Measurements from ENCODE around the gene KCNN3.

Gene KCNN3

DNA sequence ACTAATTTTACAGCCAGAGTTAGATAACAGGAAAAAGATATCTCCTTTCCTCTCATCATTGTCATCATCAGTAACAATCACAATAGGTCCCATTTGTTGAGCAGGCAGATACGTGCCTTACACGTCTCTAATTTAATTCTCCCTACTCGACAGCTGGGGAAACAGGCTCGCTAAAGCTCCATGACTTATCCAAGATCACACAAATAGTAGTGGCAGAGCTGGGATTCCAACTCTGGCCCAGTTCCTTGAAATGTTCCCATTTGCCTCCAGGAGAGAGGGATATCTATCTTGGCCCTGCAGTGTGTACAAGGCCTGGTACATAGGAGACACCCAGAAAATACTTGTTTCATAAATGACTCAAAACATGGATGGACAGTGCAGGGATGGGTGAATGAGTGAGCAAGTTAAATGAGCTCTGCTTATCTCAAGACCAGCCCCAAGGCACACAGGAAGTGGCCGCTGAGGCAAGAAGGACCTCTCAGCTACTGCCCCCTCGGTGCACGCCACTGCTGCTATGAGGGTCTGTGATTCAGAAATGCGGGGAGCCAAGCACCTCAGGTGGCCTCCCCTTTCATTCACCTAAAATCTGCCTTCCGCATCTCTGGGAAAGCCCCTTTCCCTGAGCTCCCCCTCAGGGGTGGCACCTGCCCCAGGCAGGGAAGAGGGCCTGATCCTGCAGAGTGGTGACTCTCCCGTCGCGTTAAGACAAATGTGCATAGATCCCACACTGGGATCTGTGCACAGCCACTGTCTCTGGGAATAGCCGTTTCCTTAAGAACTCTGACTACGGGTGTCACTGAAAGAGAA is 3.6 kb downstream of the KCNN3 start:
- Histone ChIP-seq H3K36me3 (ENCODE audit: insufficient read depth, low read depth, low read length) (no peaks in the 10 kb centered on the region), H3K9ac (ENCODE audit: low read depth, low read length) (no peak overlapping the region), H3K4me1 (ENCODE audit: insufficient read depth, low read length) (peaks cover 28% of the 10 kb centered on the region; the same call in 1 of the 2 replicates), H3K9me3 (ENCODE audit: insufficient read depth, low read depth, low read length) (no peaks in the 10 kb centered on the region), H3K4me3 (ENCODE audit: low read length) (peak overlapping the region; percentile 38; the same call in 1 of the 2 replicates), H3K27ac (ENCODE audit: low read length) (no peak overlapping the region), H3K27me3 (ENCODE audit: insufficient read depth, low read length) (peaks cover 34% of the 10 kb centered on the region)

DNA sequence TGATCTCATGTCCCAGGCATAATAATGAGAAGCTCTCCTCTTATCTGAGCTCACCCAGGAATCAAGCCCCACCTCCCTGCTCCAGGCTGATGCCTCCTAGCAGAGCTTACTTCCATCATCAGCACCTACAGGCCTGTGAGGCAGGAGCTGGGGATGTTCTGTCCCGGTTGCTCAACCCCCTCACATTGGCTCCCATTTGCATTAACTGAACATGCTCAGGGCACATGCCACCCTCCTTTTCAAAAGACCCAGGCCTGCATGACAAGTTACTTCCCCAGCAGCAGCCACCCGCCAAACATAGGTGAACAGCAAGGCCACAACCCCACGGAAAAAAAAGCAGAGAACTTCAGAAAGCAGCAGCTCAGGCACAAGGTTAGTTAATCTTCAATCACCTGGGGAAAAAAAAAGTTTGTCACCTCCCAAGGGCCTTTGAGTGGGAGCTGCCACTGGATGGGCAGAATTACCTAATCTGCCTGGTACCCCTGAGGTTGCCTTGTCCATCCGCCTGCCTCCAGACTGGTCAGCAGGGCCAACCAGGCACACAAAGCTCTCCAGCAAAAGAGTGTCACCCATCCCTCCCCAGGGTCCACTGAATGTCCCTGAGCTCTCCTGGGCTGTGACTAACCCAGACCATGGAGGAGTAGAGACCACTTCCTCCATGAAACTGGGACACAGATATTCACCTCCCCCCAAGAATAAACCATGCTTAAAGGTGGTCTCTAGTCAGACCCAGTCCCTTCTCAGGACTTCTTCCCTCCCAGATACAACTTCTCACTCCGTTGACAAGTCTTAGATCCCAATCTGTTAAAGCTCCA is 4.4 kb downstream of the KCNN3 start:
- Histone ChIP-seq H3K36me3 (ENCODE audit: insufficient read depth, low read depth, low read length) (no peaks in the 10 kb centered on the region), H3K27me3 (ENCODE audit: insufficient read depth, low read length) (peaks cover 34% of the 10 kb centered on the region), H3K9ac (ENCODE audit: low read depth, low read length) (no peak overlapping the region), H3K4me3 (ENCODE audit: low read length) (no peak overlapping the region), H3K27ac (ENCODE audit: low read length) (no peak overlapping the region), H3K9me3 (ENCODE audit: insufficient read depth, low read depth, low read length) (no peaks in the 10 kb centered on the region), H3K4me1 (ENCODE audit: insufficient read depth, low read length) (peaks cover 28% of the 10 kb centered on the region; the same call in 1 of the 2 replicates)

- H3K9me3 ChIP-seq (ENCODE audit: insufficient read depth, low read depth, low read length), result no peaks in the 10 kb centered on the region
- H3K27me3 ChIP-seq (ENCODE audit: insufficient read depth, low read length), result peaks cover 34% of the 10 kb centered on the region
- H3K4me3 ChIP-seq (ENCODE audit: low read length), result no peak overlapping the region
- H3K36me3 ChIP-seq (ENCODE audit: insufficient read depth, low read depth, low read length), result no peaks in the 10 kb centered on the region
- H3K9ac ChIP-seq (ENCODE audit: low read depth, low read length), result no peak overlapping the region
- no peak overlapping the region for H3K27ac ChIP-seq (ENCODE audit: low read length)
- H3K4me1 ChIP-seq (ENCODE audit: insufficient read depth, low read length), result peaks cover 26% of the 10 kb centered on the region; the same call in 1 of the 2 replicates
These were observed 5.7 kb downstream of the KCNN3 start for GRCh38 chr1:154864189-154864975.

DNA sequence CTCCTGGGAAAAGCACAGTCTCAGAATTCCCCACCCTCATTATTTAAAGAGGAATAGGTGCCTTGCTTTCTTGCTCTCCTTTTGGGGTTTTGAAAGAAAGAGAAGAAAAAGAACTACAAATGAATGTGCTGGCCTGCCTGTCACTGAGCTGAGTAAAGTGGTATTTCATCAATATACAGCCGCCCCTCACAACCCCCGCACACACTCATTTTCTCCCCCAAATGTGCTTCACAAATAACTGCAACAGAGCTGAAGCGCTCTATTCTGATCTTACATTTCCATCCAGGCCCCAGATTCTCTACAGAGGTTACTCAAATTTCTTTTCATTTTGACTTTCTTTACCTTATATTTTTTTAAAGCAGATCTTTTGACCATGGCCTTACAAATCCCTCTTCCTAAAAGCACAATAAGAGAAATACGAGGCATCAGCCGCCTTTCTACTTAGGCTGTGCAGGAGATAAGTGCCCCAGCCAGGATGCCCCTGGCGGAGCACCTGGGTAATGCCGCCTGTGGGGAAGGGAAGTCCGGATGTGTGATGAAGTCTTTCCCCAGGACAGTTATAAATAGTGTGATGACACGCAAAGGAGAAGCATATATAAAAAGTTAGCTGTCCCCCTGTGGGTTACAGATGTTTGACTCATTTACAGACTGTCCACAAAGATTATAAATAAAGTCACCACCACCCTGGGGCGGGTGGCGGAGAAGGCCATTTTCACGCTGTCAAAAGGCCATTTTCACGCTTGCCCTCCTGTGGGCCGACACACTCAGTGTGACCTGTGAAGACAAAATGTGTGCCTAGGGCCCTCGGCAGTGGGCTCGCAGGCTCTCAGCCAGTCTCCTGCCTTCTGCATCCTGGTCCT is 6.5 kb downstream of the KCNN3 start:
- Histone ChIP-seq H3K27ac (ENCODE audit: low read length) (no peak overlapping the region), H3K4me3 (ENCODE audit: low read length) (no peak overlapping the region), H3K9me3 (ENCODE audit: insufficient read depth, low read depth, low read length) (no peaks in the 10 kb centered on the region), H3K27me3 (ENCODE audit: insufficient read depth, low read length) (peaks cover 25% of the 10 kb centered on the region), H3K4me1 (ENCODE audit: insufficient read depth, low read length) (peaks cover 25% of the 10 kb centered on the region; the same call in 1 of the 2 replicates), H3K36me3 (ENCODE audit: insufficient read depth, low read depth, low read length) (no peaks in the 10 kb centered on the region), H3K9ac (ENCODE audit: low read depth, low read length) (no peak overlapping the region)

DNA sequence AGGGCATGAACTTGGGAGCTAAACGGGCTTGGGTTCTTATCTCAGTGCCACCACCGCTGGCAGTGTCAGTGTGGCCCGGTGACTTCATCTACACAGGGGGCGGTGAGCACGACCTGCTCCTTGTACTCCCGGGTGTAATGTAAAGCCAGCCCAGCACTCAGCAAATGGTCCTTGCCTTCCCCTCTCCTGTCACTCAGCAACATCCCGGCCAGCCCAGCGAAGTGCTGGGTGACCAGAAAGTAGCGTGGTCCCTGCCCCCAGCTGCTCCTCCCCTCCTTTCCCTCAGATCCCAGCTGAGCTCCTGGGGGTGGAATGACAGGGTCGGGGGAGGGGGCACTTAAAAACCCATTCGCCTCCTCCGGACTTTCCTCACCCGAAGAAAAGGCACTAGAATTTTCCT is 7.2 kb downstream of the KCNN3 start:
- no peaks in the 10 kb centered on the region for H3K36me3 ChIP-seq (ENCODE audit: insufficient read depth, low read depth, low read length)
- no peak overlapping the region for H3K4me3 ChIP-seq (ENCODE audit: low read length)
- no peak overlapping the region for H3K27ac ChIP-seq (ENCODE audit: low read length)
- H3K9ac ChIP-seq (ENCODE audit: low read depth, low read length), result no peak overlapping the region
- H3K9me3 ChIP-seq (ENCODE audit: insufficient read depth, low read depth, low read length), result no peaks in the 10 kb centered on the region
- peaks cover 19% of the 10 kb centered on the region for H3K27me3 ChIP-seq (ENCODE audit: insufficient read depth, low read length)
- peaks cover 19% of the 10 kb centered on the region; the same call in 1 of the 2 replicates for H3K4me1 ChIP-seq (ENCODE audit: insufficient read depth, low read length)

- Histone ChIP-seq H3K27ac (ENCODE audit: low read length) (no peak overlapping the region), H3K4me3 (ENCODE audit: low read length) (no peak overlapping the region), H3K4me1 (ENCODE audit: insufficient read depth, low read length) (peaks cover 15% of the 10 kb centered on the region; the same call in 1 of the 2 replicates), H3K9me3 (ENCODE audit: insufficient read depth, low read depth, low read length) (no peaks in the 10 kb centered on the region), H3K27me3 (ENCODE audit: insufficient read depth, low read length) (peaks cover 7% of the 10 kb centered on the region; the same call in 1 of the 2 replicates), H3K9ac (ENCODE audit: low read depth, low read length) (no peak overlapping the region), H3K36me3 (ENCODE audit: insufficient read depth, low read depth, low read length) (no peaks in the 10 kb centered on the region)
These were observed 8.4 kb downstream of the KCNN3 start for GRCh38 chr1:154861607-154862094.

DNA sequence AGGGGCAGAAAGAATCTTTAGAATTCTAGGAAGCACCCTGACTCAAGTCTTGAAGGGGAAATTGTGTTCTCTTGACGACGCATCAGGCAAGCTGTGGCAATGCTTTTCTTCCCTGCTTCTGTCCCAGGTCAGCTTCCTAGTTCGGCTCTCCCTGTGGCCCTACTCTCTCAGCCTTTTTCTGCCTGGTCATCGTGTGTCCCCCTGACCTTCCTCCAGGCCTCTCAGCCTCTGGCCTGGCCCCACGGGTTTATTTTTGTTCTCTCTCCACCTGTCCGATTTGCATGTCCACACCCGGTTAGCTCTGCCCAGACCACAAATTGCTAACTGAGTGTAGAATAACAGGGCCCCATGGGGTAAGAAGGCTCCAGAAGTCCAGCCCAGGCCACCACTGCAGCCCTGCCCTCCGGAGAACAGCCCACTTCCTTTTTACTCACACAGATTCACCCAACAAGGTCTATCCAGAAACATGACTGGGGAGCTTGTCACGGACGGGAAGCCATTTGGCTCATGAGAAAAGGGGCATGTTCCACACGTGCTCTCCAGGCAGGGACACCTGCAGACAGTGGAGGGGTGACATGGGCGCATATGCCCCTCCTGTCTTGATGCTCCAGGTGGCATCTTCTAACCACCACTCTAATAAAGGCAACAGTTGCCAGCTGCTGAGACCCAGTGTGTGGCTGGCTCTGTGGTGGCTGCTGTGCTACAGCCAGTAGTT is 9.8 kb downstream of the KCNN3 start:
- Histone ChIP-seq H3K4me1 (ENCODE audit: insufficient read depth, low read length) (peaks cover 10% of the 10 kb centered on the region; the same call in 1 of the 2 replicates), H3K27me3 (ENCODE audit: insufficient read depth, low read length) (no peaks in the 10 kb centered on the region; the same call in 1 of the 2 replicates), H3K4me3 (ENCODE audit: low read length) (no peak overlapping the region), H3K36me3 (ENCODE audit: insufficient read depth, low read depth, low read length) (no peaks in the 10 kb centered on the region), H3K27ac (ENCODE audit: low read length) (no peak overlapping the region), H3K9ac (ENCODE audit: low read depth, low read length) (no peak overlapping the region), H3K9me3 (ENCODE audit: insufficient read depth, low read depth, low read length) (no peaks in the 10 kb centered on the region)

GRCh38 chr1:154859786-154860155 is 10.3 kb downstream of the KCNN3 start:
- H3K4me1 ChIP-seq (ENCODE audit: insufficient read depth, low read length), result peaks cover 10% of the 10 kb centered on the region; the same call in 1 of the 2 replicates
- H3K27me3 ChIP-seq (ENCODE audit: insufficient read depth, low read length), result no peaks in the 10 kb centered on the region; the same call in 1 of the 2 replicates
- no peak overlapping the region for H3K4me3 ChIP-seq (ENCODE audit: low read length)
- no peak overlapping the region for H3K27ac ChIP-seq (ENCODE audit: low read length)
- no peaks in the 10 kb centered on the region for H3K9me3 ChIP-seq (ENCODE audit: insufficient read depth, low read depth, low read length)
- no peak overlapping the region for H3K9ac ChIP-seq (ENCODE audit: low read depth, low read length)
- no peaks in the 10 kb centered on the region for H3K36me3 ChIP-seq (ENCODE audit: insufficient read depth, low read depth, low read length)

GRCh38 chr1:154859151-154859785 is 10.8 kb downstream of the KCNN3 start:
- Histone ChIP-seq H3K27ac (ENCODE audit: low read length) (no peak overlapping the region), H3K27me3 (ENCODE audit: insufficient read depth, low read length) (no peaks in the 10 kb centered on the region), H3K4me1 (ENCODE audit: insufficient read depth, low read length) (peaks cover 10% of the 10 kb centered on the region; the same call in 1 of the 2 replicates), H3K9ac (ENCODE audit: low read depth, low read length) (no peak overlapping the region), H3K36me3 (ENCODE audit: insufficient read depth, low read depth, low read length) (no peaks in the 10 kb centered on the region), H3K9me3 (ENCODE audit: insufficient read depth, low read depth, low read length) (no peaks in the 10 kb centered on the region), H3K4me3 (ENCODE audit: low read length) (no peak overlapping the region)
